Ovary (tissue), 9 donors: ENCODE results near the gene GALNTL6. TPM values are rescaled to one million over a fixed set of nuclear protein-coding genes. Genes with fewer than 3 reads are reported as not detected.

Experiments used
- DNase-seq, 5 donors: peaks; one replicate each; pipeline ENCODE4 v3.0.0-alpha.2; 2019 to 2020
- H3K27ac ChIP-seq, 2 donors: fragments of 200-600 bp; one replicate each; pipeline versions ENCODE4 v1.5.1 to v1.8.0; 2019 to 2022
- H3K27me3 ChIP-seq: fragments of 200-600 bp; one replicate; pipeline ENCODE4 v1.8.0; 2022
- H3K36me3 ChIP-seq: fragments of 200-600 bp; sonication (generic); one replicate; pipeline ENCODE4 v1.5.1; 2019
- H3K4me1 ChIP-seq: one replicate; pipeline ENCODE4 v1.8.1; 2013; ENCODE audit warnings: mild to moderate bottlenecking, moderate library complexity; ENCODE audit not compliant: insufficient read depth
- H3K4me3 ChIP-seq: fragments of 200-600 bp; sonication (generic); one replicate; pipeline ENCODE4 v1.5.1; 2017
- H3K9me3 ChIP-seq, 2 donors: fragments of 200-600 bp in 1 of 2; sonication (generic) in 1 of 2; one replicate each; pipeline versions ENCODE4 v1.5.1 to v1.8.1; 2013 to 2019; ENCODE audit warnings: mild to moderate bottlenecking in 1 of 2, moderate library complexity in 1 of 2
- EP300 ChIP-seq: sonication (generic); formaldehyde crosslinking; IDR thresholded peaks from one replicate; pipeline ENCODE4 v1.6.1; 2017; ENCODE audit warnings: antibody characterized with exemption
- POLR2A ChIP-seq: fragments of 450-650 bp; IDR thresholded peaks from one replicate; pipeline ENCODE4 v1.6.1; 2017; ENCODE audit warnings: antibody characterized with exemption, mild to moderate bottlenecking, moderate library complexity
- WGBS, 3 donors: extraction: QIAGEN DNeasy Blood & Tissue Kit in 1 of 3; methylation state at CpG; one replicate each; pipeline versions ENCODE4 v1.1.5 to v1.1.7; 2013 to 2017; 5-methylcytosine and 5-hydroxymethylcytosine counted together
- intact Hi-C, 4 donors: fragments of 100-400 bp; cut with DNase I; formaldehyde crosslinking; loops; one replicate each; pipeline versions ENCODE4 v1.11.0 to v1.15.1; 2022 to 2023
- polyA plus RNA-seq, 2 donors: library from polyadenylated mRNA; stranded (reverse); fragments of 200-250 nt in 1 of 2; fragments of 350-450 nt in 1 of 2; fragmentation: Illumina TruSeq in 1 of 2; extraction: RNeasy Lipid Tissue Mini Kit (QIAGEN cat#74804) in 1 of 2; gene quantifications; one replicate each; pipeline ENCODE4 v1.2.3, GENCODE V29; 2013 to 2014
- total RNA-seq, 7 donors: library from RNA; depleted of rRNA in 2 of 7; stranded (reverse); fragments of >200 nt in 2 of 7; fragmentation: NEBNext Ultra II Directional in 3 of 7; extraction: Animal tissue kit (Norgen Biotek cat#: 25700) in 3 of 7; gene quantifications; one replicate each; pipeline versions ENCODE4 v1.1.0 to v1.2.4, GENCODE V29; 2016 to 2023
- TF ChIP-seq, protein P1 (sequence below), 3 donors: fragments of 450-650 bp in 2 of 3; fragments of 200-600 bp in 1 of 3; IDR thresholded peaks; one replicate each; pipeline versions ENCODE4 v1.5.1 to v1.8.0; 2016 to 2022; ENCODE audit warnings: antibody characterized with exemption in 3 of 3, mild to moderate bottlenecking in 1 of 3
- donor health status: DM: no; HTN: no; CAD: no; lungs with moderate emphysema.
- donor health status: DM: no; HTN: no; CAD: no.
- donor health status: Bipolar disorder and iron deficiency.
- donor health status: DM: yes; HTN: yes; CAD: no.
- donor health status: DM: no; HTN: no; CAD: no.
- donor health status: DM: yes; HTN: yes; CAD: no.

Gene GALNTL6
- total and polyA plus RNA-seq, 9 donors = 0.11 to 1.8 TPM; not detected in 7

DNA sequence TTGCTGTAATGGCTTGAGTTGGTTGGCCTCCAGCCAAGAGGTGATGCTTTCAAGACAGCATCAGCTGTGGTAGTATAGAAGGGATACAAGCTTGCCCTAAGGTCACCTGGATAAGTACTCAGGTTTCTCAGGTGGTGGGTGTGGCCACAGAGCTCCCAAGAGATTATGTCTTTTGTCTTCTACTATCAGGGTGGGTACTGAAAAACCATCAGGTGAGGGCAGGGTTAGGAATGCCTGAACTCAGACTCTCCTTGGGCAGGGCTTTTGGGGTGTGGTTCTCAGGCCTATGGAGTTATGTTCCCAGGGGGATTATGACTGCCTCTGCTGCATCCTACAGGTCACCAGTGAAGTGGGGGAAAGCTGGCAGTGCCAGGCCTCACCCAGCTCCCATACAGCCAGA is 700.8 kb downstream of the GALNTL6 start:
- intact Hi-C loops = no loop called here

GRCh38 chr4:172514801-172515200 is 701.6 kb downstream of the GALNTL6 start:
- Histone ChIP-seq H3K4me3 (no peak overlapping the region), H3K4me1 (no peaks in the 10 kb centered on the region), H3K36me3 (no peaks in the 10 kb centered on the region), H3K27ac (no peak overlapping the region), H3K9me3 (no peaks in the 10 kb centered on the region), H3K27me3 (no peaks in the 10 kb centered on the region)
- intact Hi-C loops = no loop called here
- DNase-seq = no peak
- TF ChIP-seq, protein P1, sequence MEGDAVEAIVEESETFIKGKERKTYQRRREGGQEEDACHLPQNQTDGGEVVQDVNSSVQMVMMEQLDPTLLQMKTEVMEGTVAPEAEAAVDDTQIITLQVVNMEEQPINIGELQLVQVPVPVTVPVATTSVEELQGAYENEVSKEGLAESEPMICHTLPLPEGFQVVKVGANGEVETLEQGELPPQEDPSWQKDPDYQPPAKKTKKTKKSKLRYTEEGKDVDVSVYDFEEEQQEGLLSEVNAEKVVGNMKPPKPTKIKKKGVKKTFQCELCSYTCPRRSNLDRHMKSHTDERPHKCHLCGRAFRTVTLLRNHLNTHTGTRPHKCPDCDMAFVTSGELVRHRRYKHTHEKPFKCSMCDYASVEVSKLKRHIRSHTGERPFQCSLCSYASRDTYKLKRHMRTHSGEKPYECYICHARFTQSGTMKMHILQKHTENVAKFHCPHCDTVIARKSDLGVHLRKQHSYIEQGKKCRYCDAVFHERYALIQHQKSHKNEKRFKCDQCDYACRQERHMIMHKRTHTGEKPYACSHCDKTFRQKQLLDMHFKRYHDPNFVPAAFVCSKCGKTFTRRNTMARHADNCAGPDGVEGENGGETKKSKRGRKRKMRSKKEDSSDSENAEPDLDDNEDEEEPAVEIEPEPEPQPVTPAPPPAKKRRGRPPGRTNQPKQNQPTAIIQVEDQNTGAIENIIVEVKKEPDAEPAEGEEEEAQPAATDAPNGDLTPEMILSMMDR (IDR thresholded peaks at IDR 0.05) = no peak
- no peak for TF ChIP-seq POLR2A
- TF ChIP-seq EP300 = no peak

More for the DNA sequence above, 700.8 kb downstream of the GALNTL6 start:
- H3K4me3 ChIP-seq = no peak overlapping the region
- H3K36me3 ChIP-seq = no peaks in the 10 kb centered on the region
- H3K4me1 ChIP-seq = no peaks in the 10 kb centered on the region
- no peak overlapping the region for H3K27ac ChIP-seq
- no peaks in the 10 kb centered on the region for H3K27me3 ChIP-seq
- TF ChIP-seq, protein P1 (IDR thresholded peaks at IDR 0.05) = no peak
- no peak for TF ChIP-seq EP300
- no peak for TF ChIP-seq POLR2A
- DNase-seq = no peak
- no peaks in the 10 kb centered on the region for H3K9me3 ChIP-seq

- Histone ChIP-seq H3K27ac (no peak overlapping the region), H3K4me3 (no peak overlapping the region), H3K27me3 (no peaks in the 10 kb centered on the region), H3K36me3 (no peaks in the 10 kb centered on the region), H3K4me1 (no peaks in the 10 kb centered on the region), H3K9me3 (no peaks in the 10 kb centered on the region)
- 34 to 42% (median 38%) methylated on average over 7 of the region's 7 CpGs for WGBS, 3 donors
- TF ChIP-seq, protein P1 (IDR thresholded peaks at IDR 0.05) = no peak
- no peak for TF ChIP-seq POLR2A
- DNase-seq = no peak
- intact Hi-C loops = no loop called here
These were observed 702.2 kb downstream of the GALNTL6 start for GRCh38 chr4:172515266-172515879.

DNA sequence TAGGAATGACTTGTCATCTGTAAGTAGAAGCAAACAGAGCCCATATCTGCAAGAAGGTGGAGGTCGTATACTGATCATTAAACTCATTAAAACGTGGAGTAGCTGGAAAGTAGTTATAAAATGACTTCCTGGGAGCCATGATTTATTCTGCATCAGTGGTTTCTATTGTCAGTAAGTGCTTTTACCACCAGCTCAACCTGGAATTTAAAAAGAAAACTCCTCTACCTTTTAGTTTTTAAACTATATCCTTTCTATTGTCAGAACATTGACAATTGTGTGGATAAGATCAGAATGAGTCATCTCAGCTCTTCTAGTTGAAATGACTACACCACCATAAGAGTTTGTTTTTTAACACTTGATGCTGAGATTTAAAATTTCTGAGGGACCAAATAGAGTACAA is 704.2 kb downstream of the GALNTL6 start:
- Histone ChIP-seq H3K9me3 (no peaks in the 10 kb centered on the region), H3K4me3 (no peak overlapping the region), H3K36me3 (no peaks in the 10 kb centered on the region), H3K4me1 (no peaks in the 10 kb centered on the region), H3K27me3 (no peaks in the 10 kb centered on the region), H3K27ac (no peak overlapping the region)
- DNase-seq = no peak
- intact Hi-C loops = no loop called here
- WGBS, 3 donors = 30 to 43% (median 30%) methylated on average over 2 of the region's 2 CpGs
- TF ChIP-seq POLR2A = no peak

DNA sequence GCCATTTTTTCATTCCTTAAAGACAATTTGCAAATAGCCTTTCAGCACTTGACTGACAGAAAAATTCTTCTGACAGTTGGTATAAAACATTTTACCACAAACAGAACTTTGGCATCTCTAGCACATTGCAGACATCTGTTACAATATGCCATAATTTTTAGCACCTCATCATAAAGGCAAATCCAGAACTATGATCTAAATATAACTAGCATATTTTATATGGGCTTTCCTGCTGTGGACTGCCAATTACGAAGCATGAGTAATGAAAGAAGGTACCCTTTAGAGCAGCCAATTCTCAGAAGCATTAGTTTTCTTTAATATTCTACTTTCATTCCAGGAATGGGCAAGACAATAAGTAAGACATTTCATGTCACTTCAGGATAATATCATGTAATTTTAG is 708.0 kb downstream of the GALNTL6 start:
- Histone ChIP-seq H3K9me3 (no peaks in the 10 kb centered on the region), H3K4me3 (no peak overlapping the region), H3K36me3 (no peaks in the 10 kb centered on the region), H3K4me1 (no peaks in the 10 kb centered on the region), H3K27me3 (no peaks in the 10 kb centered on the region), H3K27ac (no peak overlapping the region)
- 65 to 88% (median 67%) methylated on average over 1 of the region's 1 CpG for WGBS, 3 donors
- no peak for DNase-seq
- intact Hi-C loops = no loop called here
- TF ChIP-seq, protein P1 (IDR thresholded peaks at IDR 0.05) = no peak
- TF ChIP-seq EP300 (no peak), POLR2A (no peak)
